Activated CD4-positive, alpha-beta T cell treated with anti-CD3 and anti-CD28 coated beads for 4 hours (primary cell): ENCODE measurements around the gene METTL21A.
A peak's percentile ranks its signal among the peaks of the same experiment; 100 is the strongest.
"Not testable (repeated sequence)": the region's sequence is repeated elsewhere in the genome, so short reads cannot be mapped to it uniquely, and the experiment has no call there.

Experiments
- DNase-seq, 2 donors: peaks; one replicate each; pipeline ENCODE4 v3.0.0-alpha.2; 2020

Gene METTL21A

DNA sequence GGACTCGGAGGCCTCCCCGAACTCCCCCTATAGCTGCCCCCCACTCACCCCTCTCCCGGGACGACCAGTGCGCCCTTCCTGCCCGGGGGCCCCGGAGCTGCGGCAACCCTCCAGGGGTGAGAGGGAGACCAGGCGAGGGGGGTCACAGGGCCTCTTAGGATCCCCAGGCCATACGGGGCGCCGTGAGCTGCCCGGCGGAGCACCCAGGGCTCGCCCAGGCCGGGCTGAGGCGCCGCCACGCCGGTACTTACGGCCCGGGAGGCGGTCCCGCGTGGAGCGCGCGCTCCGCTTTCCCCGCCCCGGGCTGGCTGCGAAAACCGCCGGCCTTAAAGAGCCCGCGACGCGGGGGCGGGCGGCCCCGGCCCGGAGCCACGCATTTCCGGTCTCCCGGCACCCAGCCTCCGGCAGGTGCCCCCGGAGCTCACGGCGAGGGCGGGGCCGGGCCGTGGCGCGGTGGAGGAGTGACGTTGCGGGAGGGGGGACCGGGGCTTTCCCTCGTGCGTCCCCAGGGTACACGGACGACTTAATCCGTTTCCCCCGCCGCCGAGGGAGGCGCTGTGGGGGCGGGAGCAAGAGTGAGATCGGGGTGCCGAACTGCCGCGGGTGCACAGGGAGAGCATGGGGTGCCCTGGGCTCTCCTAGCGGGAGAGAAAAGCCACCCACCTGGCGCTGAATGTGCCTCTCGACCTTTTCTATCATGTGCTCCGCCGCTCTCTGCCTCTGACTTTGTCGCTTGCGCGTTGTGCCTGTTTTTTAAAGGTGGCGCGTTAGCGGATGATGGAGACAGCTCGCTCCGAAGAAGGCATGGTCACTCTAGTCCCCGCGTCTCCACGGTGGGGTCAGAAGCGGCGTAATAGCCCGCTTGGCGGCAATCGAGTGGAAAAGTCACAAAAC is at the start of gene METTL21A:
METTL21A (minus strand) TSS at position 381 of the 894 bp plus-strand sequence. CDS start 1,019 bp downstream, outside the sequence.
- DNase-seq: peak; percentile 97

DNA sequence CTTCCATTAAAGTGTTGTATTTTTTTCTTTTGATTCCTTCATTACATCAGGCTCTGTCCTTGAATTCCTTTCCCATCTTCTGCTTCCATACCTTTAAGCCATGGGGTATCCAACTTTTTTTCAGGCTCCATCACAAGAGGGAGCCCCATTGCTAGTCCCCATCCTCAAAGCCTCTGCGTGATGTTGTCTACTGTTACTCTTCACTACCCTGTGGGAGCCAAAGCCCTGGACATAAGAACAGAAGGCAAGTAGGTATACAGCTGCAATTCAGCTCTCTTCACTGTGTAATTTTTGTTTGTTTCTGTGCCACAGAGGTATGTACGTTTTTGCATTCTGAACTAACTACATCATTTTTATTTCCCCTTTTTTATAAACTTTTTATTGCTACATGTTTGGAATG is 49.6 kb upstream of the METTL21A start:
- DNase-seq: no peak

- DNase-seq: no peak
These were observed 49.1 kb upstream of the METTL21A start for GRCh38 chr2:207674266-207674774.

GRCh38 chr2:207673431-207673830 is 48.2 kb upstream of the METTL21A start:
- no peak for DNase-seq

GRCh38 chr2:207670887-207671286 is 45.7 kb upstream of the METTL21A start:
- DNase-seq: no peak

- no peak for DNase-seq
These were observed 38.8 kb upstream of the METTL21A start for GRCh38 chr2:207663870-207664545.

DNA sequence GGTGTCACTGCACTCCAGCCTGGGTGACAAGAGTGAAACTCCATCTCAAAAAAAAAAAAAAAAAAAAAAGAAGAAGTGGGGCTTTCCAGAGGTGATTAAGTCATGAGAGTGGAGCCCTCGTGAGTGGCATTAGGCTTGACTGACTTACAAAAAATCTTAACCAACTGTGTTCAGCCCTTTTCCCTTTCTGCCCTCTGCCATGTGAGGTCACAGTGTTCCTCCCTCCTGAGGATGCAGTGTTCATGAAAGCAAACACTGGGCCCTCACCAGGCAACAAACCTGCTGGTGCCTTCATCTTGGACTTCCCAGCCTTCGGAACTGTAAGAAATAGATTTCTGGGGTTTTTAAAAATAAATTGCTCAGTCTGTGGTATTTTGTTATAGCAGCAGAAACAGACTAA is 37.0 kb upstream of the METTL21A start:
- DNase-seq: no peak

DNA sequence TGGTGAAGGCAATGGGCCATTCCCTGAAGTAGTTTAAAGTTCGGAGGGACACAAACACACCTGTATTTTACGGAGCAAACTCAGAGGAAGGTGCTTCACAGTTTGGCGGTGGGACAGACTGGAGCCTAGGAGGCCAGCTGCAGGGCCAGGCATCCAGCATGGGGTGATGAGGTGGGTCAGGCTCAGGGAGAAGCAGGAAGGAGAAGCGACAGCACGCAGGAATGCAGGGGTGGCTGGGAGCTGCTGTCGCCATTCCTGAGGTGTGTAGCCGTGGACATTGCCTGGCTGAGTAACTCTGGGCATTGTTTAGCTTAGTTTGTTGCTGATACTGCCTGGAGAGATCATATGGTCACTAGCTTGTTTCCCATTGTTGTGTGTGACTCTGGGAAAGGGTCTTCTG is 35.8 kb upstream of the METTL21A start:
- no peak for DNase-seq

GRCh38 chr2:207658156-207658555 is 33.0 kb upstream of the METTL21A start:
- DNase-seq: no peak

GRCh38 chr2:207655000-207655399 is 29.8 kb upstream of the METTL21A start:
- no peak for DNase-seq

- not testable (repeated sequence) for DNase-seq
These were observed 21.4 kb upstream of the METTL21A start for GRCh38 chr2:207646582-207646981.

GRCh38 chr2:207643892-207644291 is 18.7 kb upstream of the METTL21A start:
- DNase-seq: no peak

- DNase-seq: no peak
These were observed 15.5 kb upstream of the METTL21A start for GRCh38 chr2:207640661-207641060.

DNA sequence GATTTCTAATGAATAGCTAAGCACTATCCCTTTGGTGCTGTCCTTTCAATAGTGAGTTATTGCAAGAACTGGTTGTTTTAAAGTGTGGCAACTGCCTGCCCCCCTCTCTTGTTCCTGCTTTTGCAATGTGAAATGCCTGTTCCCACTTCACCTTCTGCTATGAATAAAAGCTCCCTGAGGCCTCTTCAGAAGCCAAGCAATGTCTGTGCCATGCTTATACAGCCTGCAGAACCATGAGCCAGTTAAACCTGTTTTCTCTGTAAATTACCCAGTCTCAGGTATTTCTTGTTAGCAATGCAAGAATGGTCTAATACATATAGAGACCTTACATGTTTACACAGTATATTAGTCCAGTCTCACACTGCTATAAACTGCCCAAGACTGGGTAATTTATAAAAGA is 15.0 kb upstream of the METTL21A start:
- no peak for DNase-seq

DNA sequence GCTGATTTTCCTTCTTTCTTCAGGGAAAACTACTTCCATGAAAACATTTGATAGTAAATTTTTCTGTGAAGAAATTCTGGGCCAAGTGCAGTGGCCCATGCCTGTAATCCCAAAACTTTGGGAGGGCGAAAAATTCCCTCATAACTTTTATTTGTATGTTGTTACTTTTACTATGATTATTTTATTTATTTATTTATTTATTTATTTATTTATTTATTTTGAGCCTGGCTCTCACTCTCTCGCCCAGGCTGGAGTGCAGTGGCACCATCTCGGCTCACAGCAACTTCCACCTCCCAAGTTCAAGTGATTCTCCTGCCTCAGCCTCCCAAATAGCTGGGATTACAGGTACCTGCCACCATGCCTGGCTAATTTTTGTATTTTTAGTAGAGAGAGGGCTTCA is 14.1 kb upstream of the METTL21A start:
- DNase-seq: not testable (repeated sequence)

DNA sequence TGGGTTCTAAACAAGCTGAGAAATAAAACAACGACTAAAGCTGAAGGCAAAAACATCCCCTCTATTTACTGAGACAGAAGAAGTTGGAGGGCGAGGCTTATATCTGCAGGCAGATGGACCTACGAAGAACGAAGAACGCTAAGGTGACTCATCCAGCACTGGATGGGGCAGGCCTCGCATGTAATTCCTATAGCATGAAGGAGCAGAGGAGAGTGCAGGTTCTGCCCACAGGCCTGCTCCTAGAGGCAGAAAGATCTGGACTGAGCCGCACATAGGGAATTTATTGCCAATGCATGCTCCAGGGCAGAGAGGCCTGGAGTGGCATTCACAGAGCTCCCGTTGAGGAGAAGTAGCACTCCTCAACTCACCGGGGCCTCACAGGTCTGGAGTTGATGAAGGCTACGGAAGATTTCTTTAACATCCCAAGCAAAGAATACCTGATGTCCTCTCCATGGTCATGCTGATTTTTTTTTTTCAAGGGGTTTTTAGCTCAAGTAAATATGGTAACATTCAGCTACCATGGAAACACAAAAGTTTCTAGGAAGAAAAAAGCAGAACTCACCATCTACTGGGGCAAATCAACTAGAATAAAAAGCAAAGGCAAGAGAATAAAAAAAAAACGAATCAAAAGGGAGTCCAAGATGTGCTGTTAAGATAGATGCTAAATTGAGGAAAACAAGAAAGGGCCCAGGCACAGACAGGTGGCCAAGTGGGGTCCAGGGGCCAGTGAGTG is 10.4 kb upstream of the METTL21A start:
- no peak for DNase-seq

- DNase-seq: no peak
These were observed 8.5 kb upstream of the METTL21A start for GRCh38 chr2:207633686-207634085.

GRCh38 chr2:207632575-207633493 is 7.6 kb upstream of the METTL21A start:
- no peak for DNase-seq

DNA sequence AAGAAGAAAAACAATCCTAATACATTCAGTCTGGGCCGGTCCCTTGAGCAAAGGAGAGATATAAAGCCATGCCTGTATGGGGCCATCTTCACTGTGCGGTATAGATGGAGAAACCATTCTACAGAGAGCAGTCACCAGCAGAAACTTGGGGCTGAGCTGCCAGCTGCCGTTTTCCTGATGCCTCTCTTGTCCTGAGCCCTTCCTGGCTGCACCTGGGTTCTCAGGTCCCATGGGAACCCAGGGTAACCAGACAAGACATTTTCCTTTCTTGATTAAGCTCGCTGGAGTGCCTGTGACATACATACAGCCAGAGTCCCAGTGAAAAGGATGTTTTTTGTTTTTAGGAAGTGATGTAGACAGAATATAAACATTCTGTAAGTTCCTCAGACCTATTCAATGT is 5.3 kb upstream of the METTL21A start:
- no peak for DNase-seq

DNA sequence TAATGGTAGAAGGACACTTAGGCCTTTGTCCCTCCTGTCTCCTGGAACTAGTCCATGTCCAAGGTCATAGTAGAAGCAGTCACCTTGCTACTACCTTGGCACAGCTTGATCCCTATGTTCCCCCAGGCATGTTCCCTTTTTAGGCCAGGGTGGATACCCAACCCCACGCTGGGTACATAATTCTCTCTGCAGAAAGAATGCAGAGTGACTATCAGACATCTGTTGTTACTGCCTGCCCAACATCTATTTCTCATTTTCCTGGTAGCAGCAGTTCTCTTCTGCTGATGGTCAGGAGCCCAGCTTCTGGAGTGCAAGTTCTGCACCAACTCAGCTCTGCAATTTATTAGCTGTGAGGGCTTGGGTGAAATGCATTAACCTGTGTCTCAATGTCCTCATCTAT is 4.4 kb upstream of the METTL21A start:
- no peak for DNase-seq

- DNase-seq: peak; percentile 58 to 65
These were observed 795 bp downstream of the METTL21A start for GRCh38 chr2:207624185-207625013.
